Endothelial cell of umbilical vein (primary cell): ENCODE measurements around the gene DENND1C. TPM values are rescaled to one million over a fixed set of nuclear protein-coding genes. Genes with fewer than 3 reads are reported as not detected.

Experiments used
- BruUV-seq: library from RNA; stranded (reverse); fragments of 400-500 nt; replicated peaks from 2 replicates; lab custom pipeline; 2021; lab: Mats Ljungman, UMichigan
- CTCF ChIA-PET: fragments of 300-600, 350-600 bp; sonication (Branson Sonifier 250); formaldehyde crosslinking; loops from one replicate; lab custom pipeline; 2021; ENCODE audit warnings: antibody characterized with exemption, inconsistent platforms; lab: Charles Lee
- POLR2A ChIA-PET: fragments of 300-600, 350-600 bp; sonication (Branson Sonifier 250); formaldehyde crosslinking; loops from one replicate; lab custom pipeline; 2021; ENCODE audit warnings: antibody characterized with exemption, inconsistent platforms; lab: Charles Lee
- DNase-seq: peaks from one replicate; pipeline ENCODE4 v3.0.0-alpha.2; 2011; ENCODE audit warnings: low read depth, low spot score
- FAIRE-seq: peaks from 2 replicates; lab custom pipeline; 2011; peaks lifted over from hg19 to GRCh38; lab: Jason Lieb, UNC
- H2AFZ ChIP-seq: 2 replicates; pipeline ENCODE4 v1.6.0; 2012; ENCODE audit warnings: low read depth, low read length, control low read depth, inconsistent platforms
- H3K27ac ChIP-seq: 2 replicates; pipeline ENCODE4 v1.5.1; 2011; ENCODE audit warnings: low read depth, mild to moderate bottlenecking, control low read depth, low read length, moderate library complexity; ENCODE audit not compliant: insufficient read depth
- H3K27me3 ChIP-seq, 2 experiments: 2 replicates each; pipeline versions ENCODE4 v1.6.0 to v1.6.1; 2011; ENCODE audit warnings: low read length in 2 of 2, mixed read lengths in 1 of 2; ENCODE audit not compliant: control insufficient read depth in 2 of 2, insufficient read depth in 2 of 2
- H3K36me3 ChIP-seq, 2 experiments: 2 replicates in 1 of 2; 3 replicates in 1 of 2; pipeline ENCODE4 v1.5.1; 2011; ENCODE audit warnings: low read length in 2 of 2, mild to moderate bottlenecking in 1 of 2, moderate library complexity in 1 of 2; ENCODE audit not compliant: control insufficient read depth in 2 of 2, insufficient read depth in 2 of 2; ENCODE audit errors: extremely low read depth in 1 of 2
- H3K4me1 ChIP-seq: 3 replicates; pipeline ENCODE4 v1.5.1; 2011; ENCODE audit warnings: mild to moderate bottlenecking, low read length; ENCODE audit not compliant: control insufficient read depth, insufficient read depth; ENCODE audit errors: extremely low read depth
- H3K4me2 ChIP-seq: 2 replicates; pipeline ENCODE4 v1.6.1; 2011; ENCODE audit warnings: low read length, control low read depth, mixed read lengths; ENCODE audit not compliant: insufficient read depth
- H3K4me3 ChIP-seq, 3 experiments: fragments of 200-600 bp in 1 of 3; sonication (generic), shearing (Covaris generic) in 1 of 3; replicated peaks in 1 of 3; 2 replicates each; pipeline ENCODE4 v1.5.1; 2011 to 2016; ENCODE audit warnings: control low read depth in 3 of 3, low read length in 3 of 3, mild to moderate bottlenecking in 2 of 3, inconsistent platforms in 1 of 3, low read depth in 1 of 3, moderate library complexity in 1 of 3; ENCODE audit not compliant: insufficient read depth in 1 of 3
- H3K79me2 ChIP-seq: 2 replicates; pipeline ENCODE4 v1.6.0; 2012; ENCODE audit warnings: low read length, inconsistent platforms; ENCODE audit not compliant: control insufficient read depth, insufficient read depth
- H3K9ac ChIP-seq: replicated peaks from 2 replicates; pipeline ENCODE3; 2011; ENCODE audit warnings: low read length, control low read depth; ENCODE audit not compliant: insufficient read depth; ENCODE audit errors: extremely low read depth
- H3K9me1 ChIP-seq: replicated peaks from 3 replicates; pipeline ENCODE4 v1.6.0; 2011; ENCODE audit warnings: mild to moderate bottlenecking, low read length; ENCODE audit not compliant: control insufficient read depth, insufficient read depth; ENCODE audit errors: extremely low read depth
- H3K9me3 ChIP-seq: replicated peaks from 2 replicates; pipeline ENCODE4 v1.5.1; 2012; ENCODE audit warnings: low read length, inconsistent platforms; ENCODE audit not compliant: control insufficient read depth, insufficient read depth
- H4K20me1 ChIP-seq: replicated peaks from 2 replicates; pipeline ENCODE3; 2011; ENCODE audit warnings: mild to moderate bottlenecking, low read length; ENCODE audit not compliant: control insufficient read depth, insufficient read depth; ENCODE audit errors: extremely low read depth
- EZH2 ChIP-seq: IDR thresholded peaks from 2 replicates; pipeline ENCODE4 v1.6.1; 2012; ENCODE audit warnings: borderline replicate concordance, low read depth, mild to moderate bottlenecking, moderate library complexity, low read length, inconsistent platforms; ENCODE audit not compliant: severe bottlenecking
- GATA2 ChIP-seq: IDR thresholded peaks from 2 replicates; pipeline ENCODE4 v1.7.0; 2011; ENCODE audit warnings: low read depth, mild to moderate bottlenecking, moderate library complexity, mixed read lengths, low read length; ENCODE audit not compliant: insufficient read length, insufficient read depth
- JUN ChIP-seq: IDR thresholded peaks from 2 replicates; pipeline ENCODE4 v1.6.1; 2011; ENCODE audit warnings: borderline replicate concordance, low read depth; ENCODE audit not compliant: insufficient read length, insufficient read depth
- MYC ChIP-seq: IDR thresholded peaks from one replicate; pipeline ENCODE4 v1.6.1; 2011; ENCODE audit warnings: mild to moderate bottlenecking, low read depth, low read length
- POLR2A ChIP-seq: IDR thresholded peaks from 2 replicates; pipeline ENCODE4 v1.6.1; 2012; ENCODE audit warnings: low read depth, mild to moderate bottlenecking, control low read depth, low read length
- dilution Hi-C: fragments of 300-500 bp; cut with MboI; formaldehyde crosslinking; loops from one replicate; pipeline ENCODE4 v1.15.0; 2019; ENCODE audit warnings: low sequenced_read_pairs; ENCODE audit not compliant: extremely low pct_ligation_motif_present
- intact Hi-C: fragments of 100-400 bp; cut with micrococcal nuclease; formaldehyde crosslinking; loops from one replicate; pipeline ENCODE4 v1.10.0; 2022
- polyA plus RNA-seq, 4 experiments: library from polyadenylated mRNA; depleted of rRNA in 3 of 4; stranded (reverse) in 3 of 4; unstranded in 1 of 4; fragments of >200 nt; gene quantifications; 2 replicates each; pipeline versions ENCODE4 v1.2.1 to v1.2.3, GENCODE V29; 2011 to 2012; ENCODE audit warnings: missing spikeins in 1 of 4
- total RNA-seq: library from RNA; stranded (reverse); gene quantifications from 2 replicates; pipeline ENCODE4 v1.2.3, GENCODE V29; 2021
- TF ChIP-seq, protein P1 (sequence below), 2 donors: IDR thresholded peaks; 1 replicate in 1 of 2; 2 replicates in 1 of 2; pipeline ENCODE4 v1.5.1; 2011; ENCODE audit warnings: low read length in 2 of 2, mild to moderate bottlenecking in 2 of 2, moderate library complexity in 2 of 2, control low read depth in 1 of 2, inconsistent platforms in 1 of 2, low read depth in 1 of 2; ENCODE audit not compliant: insufficient read depth in 1 of 2; ENCODE audit errors: extremely low read depth in 1 of 2
- TF ChIP-seq, protein P2 (sequence below): IDR thresholded peaks from 2 replicates; pipeline ENCODE4 v1.6.1; 2011; ENCODE audit not compliant: insufficient read depth, insufficient read length

DENND1C gene
- total and polyA plus RNA-seq, 2 donors (not counting 3 experiments of a cell fraction or from before 2014, with no cell fraction given): not detected

DNA sequence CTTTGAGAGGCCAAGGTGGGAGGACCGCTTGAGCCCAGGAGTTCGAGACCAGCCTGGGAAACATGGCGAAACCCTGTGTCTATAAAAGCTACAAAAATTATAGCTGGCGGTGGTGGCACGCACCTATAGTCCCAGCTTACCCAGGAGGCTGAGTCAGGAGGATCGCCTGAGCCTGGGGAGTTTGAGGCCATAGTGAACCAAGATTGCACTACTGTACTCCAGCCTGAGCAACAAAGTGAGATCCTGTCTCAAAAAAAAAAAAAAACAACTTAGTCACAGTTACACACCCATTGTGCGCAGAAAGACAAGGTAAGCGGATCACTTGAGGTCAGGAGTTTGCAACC, 728 bp upstream of the DENND1C start:
- Histone ChIP-seq H3K9ac (no peak overlapping the region), H4K20me1 (no peaks in the 10 kb centered on the region), H3K36me3 (no peaks in the 10 kb centered on the region), H3K27ac (no peak overlapping the region), H3K4me3 (no peak overlapping the region), H3K4me1 (no peaks in the 10 kb centered on the region), H3K9me1 (no peaks in the 10 kb centered on the region), H3K9me3 (no peaks in the 10 kb centered on the region), H3K4me2 (no peak overlapping the region), H2AFZ (no peak overlapping the region), H3K79me2 (no peaks in the 10 kb centered on the region), H3K27me3 (no peaks in the 10 kb centered on the region)
- no TSS peak for BruUV-seq
- ChIA-PET POLR2A (no interaction called here), CTCF (interaction anchor here (0.7 to 2.4 kb wide), 6 partner anchors 8 to 381 kb away, joined by 3 to 7 read pairs (median 3); no protein-coding TSS in a partner anchor)
- no peak for FAIRE-seq
- dilution Hi-C loops: no loop called here
- no peak for DNase-seq
- intact Hi-C loops: loop anchor here (2.0 kb wide), 1 partner anchor 380 kb away; no protein-coding TSS in a partner anchor
- TF ChIP-seq GATA2 (no peak), EZH2 (no peak), MYC (no peak), JUN (no peak), POLR2A (no peak)
- TF ChIP-seq, protein P1, sequence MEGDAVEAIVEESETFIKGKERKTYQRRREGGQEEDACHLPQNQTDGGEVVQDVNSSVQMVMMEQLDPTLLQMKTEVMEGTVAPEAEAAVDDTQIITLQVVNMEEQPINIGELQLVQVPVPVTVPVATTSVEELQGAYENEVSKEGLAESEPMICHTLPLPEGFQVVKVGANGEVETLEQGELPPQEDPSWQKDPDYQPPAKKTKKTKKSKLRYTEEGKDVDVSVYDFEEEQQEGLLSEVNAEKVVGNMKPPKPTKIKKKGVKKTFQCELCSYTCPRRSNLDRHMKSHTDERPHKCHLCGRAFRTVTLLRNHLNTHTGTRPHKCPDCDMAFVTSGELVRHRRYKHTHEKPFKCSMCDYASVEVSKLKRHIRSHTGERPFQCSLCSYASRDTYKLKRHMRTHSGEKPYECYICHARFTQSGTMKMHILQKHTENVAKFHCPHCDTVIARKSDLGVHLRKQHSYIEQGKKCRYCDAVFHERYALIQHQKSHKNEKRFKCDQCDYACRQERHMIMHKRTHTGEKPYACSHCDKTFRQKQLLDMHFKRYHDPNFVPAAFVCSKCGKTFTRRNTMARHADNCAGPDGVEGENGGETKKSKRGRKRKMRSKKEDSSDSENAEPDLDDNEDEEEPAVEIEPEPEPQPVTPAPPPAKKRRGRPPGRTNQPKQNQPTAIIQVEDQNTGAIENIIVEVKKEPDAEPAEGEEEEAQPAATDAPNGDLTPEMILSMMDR (IDR thresholded peaks at IDR 0.05; ENCODE audit: extremely low read depth in 1 of 2, insufficient read depth in 1 of 2, low read depth in 1 of 2, low read length in 2 of 2): no peak
- TF ChIP-seq, protein P2, sequence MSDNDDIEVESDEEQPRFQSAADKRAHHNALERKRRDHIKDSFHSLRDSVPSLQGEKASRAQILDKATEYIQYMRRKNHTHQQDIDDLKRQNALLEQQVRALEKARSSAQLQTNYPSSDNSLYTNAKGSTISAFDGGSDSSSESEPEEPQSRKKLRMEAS: no peak
